Activated CD4-positive, alpha-beta T cell treated with anti-CD3 and anti-CD28 coated beads, Interleukin-2, amount 50 U/mL, for 24 hours (primary cell): Measurements from ENCODE around the gene SEMA5B.
A peak's percentile ranks its signal among the peaks of the same experiment; 100 is the strongest.

Experiments used
- DNase-seq, 2 donors: peaks; one replicate each; pipeline ENCODE4 v3.0.0-alpha.2; 2020; ENCODE audit warnings: low read depth in 1 of 2, low spot score in 1 of 2

SEMA5B gene, protein sequence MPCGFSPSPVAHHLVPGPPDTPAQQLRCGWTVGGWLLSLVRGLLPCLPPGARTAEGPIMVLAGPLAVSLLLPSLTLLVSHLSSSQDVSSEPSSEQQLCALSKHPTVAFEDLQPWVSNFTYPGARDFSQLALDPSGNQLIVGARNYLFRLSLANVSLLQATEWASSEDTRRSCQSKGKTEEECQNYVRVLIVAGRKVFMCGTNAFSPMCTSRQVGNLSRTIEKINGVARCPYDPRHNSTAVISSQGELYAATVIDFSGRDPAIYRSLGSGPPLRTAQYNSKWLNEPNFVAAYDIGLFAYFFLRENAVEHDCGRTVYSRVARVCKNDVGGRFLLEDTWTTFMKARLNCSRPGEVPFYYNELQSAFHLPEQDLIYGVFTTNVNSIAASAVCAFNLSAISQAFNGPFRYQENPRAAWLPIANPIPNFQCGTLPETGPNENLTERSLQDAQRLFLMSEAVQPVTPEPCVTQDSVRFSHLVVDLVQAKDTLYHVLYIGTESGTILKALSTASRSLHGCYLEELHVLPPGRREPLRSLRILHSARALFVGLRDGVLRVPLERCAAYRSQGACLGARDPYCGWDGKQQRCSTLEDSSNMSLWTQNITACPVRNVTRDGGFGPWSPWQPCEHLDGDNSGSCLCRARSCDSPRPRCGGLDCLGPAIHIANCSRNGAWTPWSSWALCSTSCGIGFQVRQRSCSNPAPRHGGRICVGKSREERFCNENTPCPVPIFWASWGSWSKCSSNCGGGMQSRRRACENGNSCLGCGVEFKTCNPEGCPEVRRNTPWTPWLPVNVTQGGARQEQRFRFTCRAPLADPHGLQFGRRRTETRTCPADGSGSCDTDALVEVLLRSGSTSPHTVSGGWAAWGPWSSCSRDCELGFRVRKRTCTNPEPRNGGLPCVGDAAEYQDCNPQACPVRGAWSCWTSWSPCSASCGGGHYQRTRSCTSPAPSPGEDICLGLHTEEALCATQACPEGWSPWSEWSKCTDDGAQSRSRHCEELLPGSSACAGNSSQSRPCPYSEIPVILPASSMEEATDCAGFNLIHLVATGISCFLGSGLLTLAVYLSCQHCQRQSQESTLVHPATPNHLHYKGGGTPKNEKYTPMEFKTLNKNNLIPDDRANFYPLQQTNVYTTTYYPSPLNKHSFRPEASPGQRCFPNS

DNA sequence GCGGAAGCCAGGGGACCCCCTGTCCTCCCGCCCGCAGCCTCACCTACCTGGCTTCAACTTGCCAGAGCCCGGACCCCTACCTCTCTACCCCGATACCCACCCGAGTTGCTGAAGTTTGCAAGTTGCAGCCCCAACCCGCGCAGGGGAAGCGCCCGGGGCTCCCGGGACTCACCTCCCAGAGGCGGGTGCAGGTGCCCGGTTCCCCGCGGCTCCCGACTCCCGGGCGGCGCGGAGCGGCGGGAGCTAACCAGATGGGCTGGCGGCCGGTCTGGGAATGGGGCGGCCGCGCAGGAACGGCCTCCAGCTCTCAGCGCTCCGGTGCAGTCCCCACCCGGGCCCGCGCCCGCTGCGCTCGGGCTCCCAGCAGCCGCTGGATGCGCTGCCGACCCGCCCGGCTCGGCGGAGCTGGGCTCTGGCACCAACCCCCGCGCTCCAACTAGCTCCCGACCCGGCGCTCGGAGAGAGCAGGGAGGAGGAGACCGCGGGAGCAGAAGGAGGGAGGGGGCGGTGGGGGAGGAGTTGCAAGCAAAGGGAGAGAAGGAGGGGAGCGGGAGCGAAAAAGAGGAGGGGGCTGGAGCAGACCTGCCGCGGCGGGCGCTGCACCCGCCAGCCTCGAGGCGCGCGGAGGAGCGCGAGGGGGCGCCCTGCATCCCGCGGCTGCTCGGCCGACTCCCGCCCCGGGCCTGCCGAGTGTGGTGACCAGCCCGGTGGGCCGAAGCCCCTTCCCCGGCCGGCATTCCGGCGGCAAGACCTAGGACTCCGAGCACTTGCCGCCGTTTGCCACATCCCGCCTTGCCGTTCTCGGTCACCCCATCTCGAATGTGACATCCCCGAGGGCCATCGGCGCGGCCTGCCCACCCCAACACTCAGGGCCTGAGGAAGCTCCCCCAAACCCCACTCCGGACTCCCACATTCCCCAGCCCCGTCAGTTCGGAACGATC is at the start of gene SEMA5B:
SEMA5B (minus strand) TSS at position 472 of the 941 bp plus-strand sequence. CDS start 66,500 bp downstream, outside the sequence.
- DNase-seq: no peak

DNA sequence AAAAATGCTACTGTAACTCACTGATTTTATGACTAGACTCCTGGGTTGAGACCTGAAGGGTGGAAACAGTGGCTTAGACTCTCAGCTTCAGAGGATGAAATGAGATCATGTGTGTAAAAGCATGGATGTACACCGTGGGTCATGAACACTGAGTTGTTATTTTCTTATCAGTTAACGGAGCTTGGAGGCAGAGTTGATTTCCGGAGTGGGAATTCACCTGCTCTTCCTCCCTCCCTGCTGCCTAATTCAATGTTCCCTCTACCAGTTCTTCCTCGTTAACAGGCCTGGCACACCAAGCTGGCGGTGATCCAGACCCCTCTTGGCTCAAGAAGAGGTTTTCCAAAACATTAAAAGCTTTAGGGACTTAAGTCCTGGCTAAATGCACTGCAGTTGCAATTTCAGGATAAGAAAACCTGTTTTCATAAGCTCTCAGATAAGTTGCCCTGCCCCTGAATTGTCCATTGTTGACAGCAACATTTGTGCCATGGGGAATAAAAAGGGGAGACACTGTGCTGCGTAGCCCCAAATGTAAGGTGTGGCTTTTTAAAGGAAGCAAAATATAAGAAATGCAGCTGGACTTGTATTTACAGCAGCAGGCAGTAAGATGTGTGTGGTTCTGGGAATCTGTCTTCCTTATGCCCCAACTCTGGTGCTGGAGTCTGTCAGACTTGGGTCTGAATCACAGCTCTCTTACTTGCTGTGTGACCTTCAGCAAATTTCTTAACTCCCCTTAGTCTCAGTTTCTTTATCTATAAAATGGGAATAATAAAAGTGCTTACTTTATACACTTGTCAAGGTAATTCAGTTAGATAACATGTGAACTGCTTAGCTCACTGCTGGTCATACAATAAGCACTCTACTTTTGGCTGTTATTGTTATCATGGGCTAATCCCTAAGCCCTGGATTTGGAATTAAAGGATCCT is 49.2 kb upstream of the SEMA5B start:
- no peak for DNase-seq

DNA sequence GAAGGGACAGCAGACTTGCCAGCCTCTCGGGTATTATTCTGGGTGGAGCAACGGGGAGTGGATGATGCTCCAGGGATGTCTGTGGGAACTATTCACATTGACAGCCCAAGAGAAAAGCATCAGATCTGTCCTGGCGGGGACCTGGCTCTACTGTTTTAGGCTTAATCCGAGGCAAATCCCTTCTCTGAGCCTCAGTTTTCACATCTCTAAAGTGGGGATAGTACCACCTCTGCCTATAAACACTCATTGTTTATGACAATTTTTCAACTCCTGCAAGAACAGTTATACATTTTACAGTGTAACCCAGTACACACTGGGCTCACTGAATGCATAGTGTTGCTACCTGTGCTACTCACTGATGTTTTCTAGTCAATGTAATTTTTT is 48.5 kb upstream of the SEMA5B start:
- no peak for DNase-seq

DNA sequence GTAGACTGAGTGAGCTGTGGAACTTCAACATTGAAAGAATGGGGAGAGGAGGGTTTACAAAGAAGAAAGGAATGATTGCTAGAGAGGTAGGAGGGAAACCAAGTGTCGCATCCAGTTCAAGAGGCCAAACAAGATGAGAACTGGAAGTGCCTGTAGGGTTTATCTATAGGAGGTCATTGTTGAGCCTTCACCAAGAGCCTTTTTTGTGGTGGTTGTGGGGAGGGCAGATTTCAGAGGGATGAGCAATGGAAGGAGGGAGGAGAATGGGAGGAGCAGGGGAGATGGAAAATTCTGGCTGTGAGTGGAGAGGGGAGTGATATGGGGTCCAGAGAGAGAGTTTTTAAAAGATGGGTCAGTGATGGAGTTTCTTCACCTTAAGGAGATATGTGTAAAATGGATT is 47.8 kb upstream of the SEMA5B start:
- DNase-seq: no peak

DNA sequence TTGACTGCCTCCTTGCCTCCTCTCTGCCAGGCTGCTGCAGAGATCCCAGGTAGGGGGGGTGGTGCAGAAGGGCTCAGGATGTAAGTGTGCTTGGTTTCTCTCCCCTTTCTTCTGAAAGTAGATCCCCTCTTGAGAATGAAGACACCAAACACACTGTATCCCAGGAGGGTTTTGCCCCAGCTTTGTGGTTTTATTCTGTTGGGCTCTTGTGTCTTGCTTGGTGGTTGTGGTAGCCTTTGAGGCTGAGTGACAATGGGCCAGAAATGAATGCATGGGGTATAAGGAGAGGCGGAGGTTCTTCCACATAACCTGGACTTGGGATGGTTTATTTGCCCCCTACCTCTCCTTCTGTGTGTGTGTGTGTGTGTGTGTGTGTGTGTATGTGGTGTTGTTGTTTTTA is 45.0 kb upstream of the SEMA5B start:
- DNase-seq: no peak

DNA sequence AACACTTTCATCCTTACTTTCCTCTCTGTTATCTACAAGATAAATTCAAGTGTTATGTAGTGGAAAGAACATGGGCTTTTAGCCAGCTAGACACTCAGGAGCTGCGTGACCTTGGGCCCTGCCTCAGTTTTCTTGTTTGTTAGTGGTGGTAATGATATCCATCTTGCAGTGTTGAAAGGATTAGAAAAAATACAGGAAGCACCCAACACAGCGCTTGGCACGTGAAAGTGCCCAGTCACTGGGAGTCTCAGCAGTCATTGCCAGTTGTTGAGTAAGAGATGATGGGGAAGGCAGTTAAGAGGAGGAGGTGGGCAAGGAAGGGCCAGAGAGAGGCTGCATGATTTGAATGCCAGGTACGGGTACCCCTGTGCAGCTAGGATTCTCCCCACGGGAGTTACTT is 44.6 kb upstream of the SEMA5B start:
- DNase-seq: no peak

DNA sequence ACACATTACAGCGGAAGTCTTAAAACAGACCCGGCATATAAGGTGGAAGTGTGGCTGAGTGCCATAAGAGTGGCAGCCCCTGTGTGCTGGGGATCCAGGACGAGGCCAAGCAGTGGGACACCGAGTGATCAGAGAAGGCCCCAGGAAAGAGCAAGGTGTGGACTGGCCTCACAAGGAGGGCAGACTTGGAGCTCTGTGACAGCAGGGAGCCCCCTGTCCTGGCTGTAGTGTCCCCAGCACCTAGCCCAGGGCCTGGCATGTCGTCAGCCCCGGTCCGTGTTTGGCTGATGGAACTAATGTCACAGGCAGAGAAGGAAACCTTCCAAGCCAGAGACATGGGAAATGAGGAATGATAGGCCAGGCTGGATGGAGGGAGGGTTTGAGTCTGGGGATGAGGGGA is 44.0 kb upstream of the SEMA5B start:
- DNase-seq: no peak

DNA sequence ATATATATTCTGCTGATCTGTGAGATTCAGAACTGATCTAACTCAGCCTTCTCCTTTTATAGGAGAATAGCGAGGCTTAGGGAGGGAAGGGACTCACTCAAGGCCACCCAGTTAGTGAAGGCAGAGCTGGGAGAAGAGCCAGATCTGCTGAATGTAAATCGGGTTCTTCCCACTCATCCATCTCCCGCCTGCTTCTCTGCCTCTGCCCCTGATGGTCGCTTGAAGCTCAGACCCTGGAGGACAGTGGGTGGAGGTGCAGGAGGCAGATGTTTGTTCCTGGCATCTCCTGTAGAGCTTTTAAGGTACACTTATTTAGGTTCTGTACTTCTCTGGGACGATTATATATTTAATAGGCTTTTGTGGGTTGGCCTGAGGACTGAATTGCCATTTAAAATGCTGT is 43.6 kb upstream of the SEMA5B start:
- no peak for DNase-seq

DNA sequence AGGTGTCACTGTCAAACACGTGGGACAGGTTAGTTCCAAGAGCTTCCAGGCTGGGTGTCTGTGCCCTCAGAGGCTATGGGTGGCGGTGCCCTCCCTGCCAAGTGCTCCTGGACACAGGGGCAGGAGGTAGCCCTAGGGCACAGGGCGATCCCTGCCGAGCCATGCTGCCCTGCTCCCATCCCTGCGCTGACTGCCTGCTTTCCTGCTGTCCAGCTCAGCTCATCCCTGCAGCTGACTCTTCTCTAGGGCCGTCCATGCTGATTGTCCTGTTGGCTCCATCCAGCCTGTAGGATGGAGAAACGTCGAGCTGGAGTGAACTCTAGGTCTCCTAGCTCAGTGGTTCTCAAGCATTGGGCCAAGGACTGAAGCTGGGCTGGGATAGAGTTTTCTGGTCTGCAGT is 42.9 kb upstream of the SEMA5B start:
- DNase-seq: no peak

DNA sequence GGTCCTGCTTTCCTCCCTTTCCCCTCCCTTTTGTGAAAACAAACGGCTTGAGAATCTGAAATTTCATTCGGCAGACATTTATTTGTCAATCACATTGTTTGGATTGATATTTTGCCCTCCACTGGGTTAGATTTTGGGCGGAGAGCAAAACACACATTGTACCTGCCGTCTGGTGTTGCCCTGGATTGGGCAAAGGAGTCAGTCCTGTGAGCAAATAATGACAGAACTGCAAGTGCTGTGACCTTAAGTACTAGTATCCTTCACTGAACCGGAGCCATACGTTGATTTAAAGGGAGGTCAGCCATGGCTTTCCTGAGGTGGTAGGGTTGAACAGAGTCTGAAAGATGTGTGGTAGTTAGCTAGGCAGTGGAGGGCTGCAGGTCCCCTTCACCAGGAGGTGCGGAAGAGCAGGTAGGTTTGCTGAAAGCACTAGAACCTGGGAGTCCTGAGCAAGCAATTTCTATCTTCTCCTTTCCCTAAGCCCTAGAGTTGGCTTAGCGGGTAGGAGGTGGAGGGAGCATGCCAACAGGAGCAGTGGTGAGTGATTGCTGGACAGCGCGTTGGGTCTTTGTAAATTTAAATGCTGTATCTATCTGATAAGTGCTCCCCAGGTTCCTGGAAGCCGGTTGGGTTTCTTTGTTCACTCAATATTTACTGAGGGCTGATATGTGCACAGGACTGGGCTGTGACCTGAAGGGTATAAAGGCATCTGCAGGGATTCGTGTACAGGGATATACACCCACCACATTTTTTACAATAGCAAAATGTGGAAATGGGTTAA is 41.2 kb upstream of the SEMA5B start:
- DNase-seq: no peak

DNA sequence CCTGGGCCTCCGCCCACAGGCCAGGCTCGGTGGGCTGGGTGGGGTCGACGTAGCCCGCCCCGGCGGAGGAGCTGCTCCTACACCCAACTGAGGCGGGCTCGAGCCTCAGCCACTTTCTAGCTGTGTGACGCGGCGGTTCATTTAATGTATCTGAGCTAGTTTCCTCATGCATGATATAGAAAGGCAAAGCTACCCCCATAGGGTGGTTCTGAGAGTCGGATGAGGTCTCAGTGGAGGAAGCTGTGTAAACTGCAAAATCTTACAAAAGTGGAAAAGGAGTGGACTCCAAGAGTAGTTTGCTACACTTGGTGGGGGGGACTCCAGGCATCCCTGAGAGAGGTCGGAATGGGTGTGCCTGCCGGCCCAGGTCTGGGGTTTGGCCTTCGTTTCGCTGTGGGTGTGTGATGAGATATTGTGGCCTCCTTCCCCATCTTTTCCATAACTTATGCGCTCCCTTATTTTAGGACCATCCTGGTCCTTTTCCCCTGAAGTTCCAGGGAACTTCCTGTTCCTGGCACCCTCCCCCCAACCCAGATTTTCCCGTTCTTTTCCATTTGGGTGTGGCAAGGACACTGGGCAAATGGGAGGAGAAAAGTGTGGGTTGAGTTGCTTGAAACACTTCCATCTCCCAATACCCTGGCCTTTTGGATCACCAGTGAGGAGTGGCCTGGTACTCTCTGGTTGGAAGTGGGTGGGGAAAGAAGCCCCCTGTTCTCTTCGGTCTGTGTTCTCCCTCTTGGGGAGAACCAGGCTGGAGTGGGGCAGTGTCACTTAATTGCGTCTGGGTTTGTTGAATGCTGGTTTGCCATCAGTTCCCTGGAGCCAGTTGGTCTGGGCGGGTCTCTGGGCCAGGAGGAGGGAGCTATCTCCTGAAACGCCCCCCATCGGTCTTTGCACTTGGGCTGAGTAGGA is 40.4 kb upstream of the SEMA5B start:
- DNase-seq: no peak

DNA sequence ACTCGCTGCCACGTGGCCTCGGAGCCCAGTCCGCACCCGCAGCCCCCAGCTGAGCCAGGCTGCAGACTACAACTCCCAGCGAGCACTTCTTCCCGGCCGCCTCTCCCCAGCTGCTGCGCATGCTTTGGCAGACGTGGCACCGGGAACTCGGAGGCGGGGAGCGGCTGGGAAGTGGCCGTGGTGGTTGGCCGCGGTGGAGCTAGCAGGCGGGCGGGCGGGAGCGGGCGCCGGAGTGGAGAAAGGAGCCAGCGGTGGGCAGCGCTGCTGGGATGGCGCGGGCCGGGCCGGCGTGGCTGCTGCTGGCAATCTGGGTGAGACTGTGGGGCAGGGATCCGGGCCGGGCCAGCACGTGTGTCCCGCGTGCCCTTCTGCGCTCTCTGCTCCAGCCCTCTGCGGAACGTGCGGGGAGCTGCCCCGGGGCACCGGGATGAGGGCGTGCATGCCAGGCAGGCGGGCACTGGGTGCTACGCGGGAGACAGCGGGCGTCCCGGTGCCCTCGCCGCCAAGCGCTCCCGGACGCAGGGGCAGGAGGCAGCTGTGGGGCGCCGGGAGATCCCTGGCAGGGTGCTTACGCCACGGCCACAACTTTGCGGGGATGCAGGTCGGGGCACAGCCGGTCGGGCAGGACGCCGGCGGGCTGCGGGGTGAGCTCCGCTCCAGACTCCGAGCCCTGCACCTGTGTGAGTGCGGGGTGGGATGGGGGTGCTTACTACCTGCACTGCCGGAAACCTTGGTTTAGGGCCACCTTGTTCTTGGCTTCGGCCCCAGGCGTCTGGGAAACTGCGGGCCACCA is 39.5 kb upstream of the SEMA5B start, which contains the start of gene PDIA5:
PDIA5 (plus strand) TSS at position 130 of the 793 bp plus-strand sequence; CDS start at position 270, 140 bp downstream.
- peak; percentile 61 to 77 for DNase-seq

DNA sequence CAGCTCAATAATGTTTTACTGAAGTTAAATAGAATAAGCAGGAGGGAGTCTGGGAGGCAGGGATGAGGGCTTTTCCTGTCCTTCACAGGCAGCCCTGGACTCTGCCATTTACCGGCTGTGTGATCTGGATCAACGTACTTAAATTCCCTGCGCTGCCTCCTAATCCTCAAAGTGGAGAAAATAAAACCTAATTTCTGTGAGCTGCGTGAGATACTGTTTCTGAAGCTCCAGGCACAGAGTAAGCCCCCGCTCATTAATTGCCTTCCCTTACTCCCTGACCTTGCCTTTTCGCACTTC is 39.0 kb upstream of the SEMA5B start:
- DNase-seq: no peak

DNA sequence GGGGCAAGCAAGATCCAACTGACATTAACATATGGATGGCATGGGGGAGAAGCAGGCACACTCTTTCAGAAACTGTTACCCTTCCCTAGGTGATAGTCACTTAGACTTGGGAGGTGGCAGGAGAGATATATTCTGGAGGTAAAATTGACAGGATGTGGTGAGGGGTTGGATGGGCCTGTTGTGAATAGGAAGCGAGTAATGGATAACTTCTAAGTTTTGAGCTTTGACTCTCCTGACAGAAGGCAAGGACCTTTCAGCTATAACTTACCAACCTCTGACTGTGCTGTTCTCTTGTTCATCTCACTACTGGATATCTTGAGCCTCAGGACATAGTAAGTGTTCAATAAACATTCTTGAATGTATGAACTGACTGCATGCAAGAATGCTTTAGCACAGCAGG is 37.4 kb upstream of the SEMA5B start:
- no peak for DNase-seq

DNA sequence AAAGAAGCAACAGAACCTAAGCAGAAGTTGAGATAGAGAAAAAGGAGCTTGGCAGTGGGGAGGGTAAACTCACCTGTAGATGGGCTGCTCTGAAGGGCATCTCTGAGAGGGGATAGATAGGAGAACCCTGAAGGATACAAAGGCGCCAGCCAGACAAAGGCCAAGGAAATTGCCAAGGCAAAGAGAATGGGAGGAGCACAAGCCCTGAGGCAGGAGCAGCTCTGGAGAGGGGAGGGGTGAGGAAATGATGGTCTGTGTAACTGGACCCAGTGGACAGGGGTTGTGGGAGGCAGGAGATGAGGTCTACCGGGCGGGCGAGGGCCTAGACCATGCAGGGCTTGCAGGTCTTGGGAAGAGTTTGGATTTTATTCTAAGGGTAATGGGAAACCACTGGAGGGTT is 36.9 kb upstream of the SEMA5B start:
- no peak for DNase-seq

DNA sequence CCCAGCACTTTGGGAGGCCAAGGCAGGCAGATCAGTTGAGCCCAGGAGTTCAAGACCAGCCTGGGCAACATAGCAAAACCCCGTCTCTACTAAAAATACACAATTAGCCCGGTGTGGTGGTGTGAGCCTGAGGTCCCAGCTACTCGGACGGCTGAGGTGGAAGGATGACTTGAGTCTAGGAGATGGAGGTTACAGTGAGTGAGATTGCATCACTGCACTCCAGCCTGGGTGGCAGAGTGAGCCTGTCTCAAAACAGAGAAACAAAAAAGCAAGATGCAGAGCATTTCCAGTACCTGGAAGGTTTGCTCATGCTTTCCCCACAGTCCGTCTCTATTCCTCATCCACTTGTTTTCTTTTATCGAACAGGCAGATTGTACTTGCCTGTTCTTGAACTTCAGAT is 35.5 kb upstream of the SEMA5B start:
- no peak for DNase-seq

DNA sequence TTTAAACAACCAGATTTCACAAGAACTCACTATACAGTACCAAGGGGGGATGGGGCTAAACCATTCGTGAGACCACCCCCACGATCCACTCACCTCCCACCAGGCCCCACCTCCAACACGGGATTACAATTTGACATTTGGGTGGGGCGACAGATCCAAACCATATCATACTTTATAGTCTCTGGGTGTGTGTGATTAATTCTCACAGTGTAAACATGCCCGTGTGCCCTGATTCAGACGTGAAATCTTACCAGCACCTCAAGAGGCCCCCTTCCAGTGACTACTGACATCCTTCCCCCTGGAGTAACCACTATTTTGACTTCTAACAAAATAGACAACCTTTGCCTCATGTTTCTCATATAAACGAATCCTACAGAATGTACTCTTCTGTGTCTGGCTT is 34.3 kb upstream of the SEMA5B start:
- DNase-seq: no peak
